SK-N-SH treated with all-trans-retinoic acid at 6 μM for 48 hours (cell line): ENCODE measurements around the gene ARSG.

ENCODE experiments used
- ATAC-seq: fragments of 200-7000 bp; cut with Tn5 transposase; 3 replicates; pipeline ENCODE4 v1.9.1; 2020; ENCODE audit warnings: mild to moderate bottlenecking, moderate library complexity
- ARNTL ChIP-seq: fragments of 450-650 bp; formaldehyde crosslinking; IDR thresholded peaks from 2 replicates; pipeline ENCODE4 v1.5.0; 2020; ENCODE audit warnings: low read depth, mild to moderate bottlenecking, moderate library complexity, borderline replicate concordance
- BACH2 ChIP-seq: fragments of 250-450 bp; sonication (Bioruptor Pico); IDR thresholded peaks from 2 replicates; pipeline ENCODE4 v1.9.0; 2021; ENCODE audit warnings: mild to moderate bottlenecking, borderline replicate concordance
- CSDC2 ChIP-seq: fragments of 250-450 bp; sonication (Bioruptor Pico); IDR thresholded peaks from 2 replicates; pipeline ENCODE4 v1.5.0; 2020; ENCODE audit warnings: mild to moderate bottlenecking, moderate library complexity
- ESRRG ChIP-seq: fragments of 250-450 bp; sonication (Bioruptor Pico); IDR thresholded peaks from 2 replicates; pipeline ENCODE4 v1.6.1; 2021; ENCODE audit warnings: mild to moderate bottlenecking
- GLIS3 ChIP-seq: fragments of 250-450 bp; sonication (Bioruptor Pico); IDR thresholded peaks from 2 replicates; pipeline ENCODE4 v1.5.0; 2020; ENCODE audit warnings: mild to moderate bottlenecking, moderate library complexity
- ISL1 ChIP-seq: fragments of 250-450 bp; sonication (Bioruptor Pico); IDR thresholded peaks from 2 replicates; pipeline ENCODE4 v2.1.2; 2022; ENCODE audit warnings: mild to moderate bottlenecking, moderate library complexity
- OSR1 ChIP-seq: fragments of 250-450 bp; sonication (Bioruptor Pico); IDR thresholded peaks from 2 replicates; pipeline ENCODE4 v1.8.0; 2022; ENCODE audit warnings: moderate library complexity, mild to moderate bottlenecking, inconsistent platforms
- PPARA ChIP-seq: fragments of 250-450 bp; sonication (Bioruptor Pico); IDR thresholded peaks from 2 replicates; pipeline ENCODE4 v1.5.0; 2020; ENCODE audit warnings: mild to moderate bottlenecking, borderline replicate concordance
- RARB ChIP-seq: fragments of 250-450 bp; sonication (Bioruptor Pico); IDR thresholded peaks from 2 replicates; pipeline ENCODE4 v1.8.0; 2021; ENCODE audit warnings: mild to moderate bottlenecking, moderate library complexity
- SNAI2 ChIP-seq: fragments of 250-450 bp; sonication (Bioruptor Pico); IDR thresholded peaks from 2 replicates; pipeline ENCODE4 v1.5.0; 2020; ENCODE audit warnings: mild to moderate bottlenecking, moderate library complexity
- TCF4 ChIP-seq: fragments of 250-450 bp; sonication (Bioruptor Pico); IDR thresholded peaks from 2 replicates; pipeline ENCODE4 v1.8.0; 2021; ENCODE audit warnings: mild to moderate bottlenecking, moderate library complexity, borderline replicate concordance
- TOX ChIP-seq: fragments of 250-450 bp; sonication (Bioruptor Pico); IDR thresholded peaks from 2 replicates; pipeline ENCODE4 v1.8.0; 2021; ENCODE audit warnings: mild to moderate bottlenecking, moderate library complexity, borderline replicate concordance
- ZFP3 ChIP-seq: fragments of 250-450 bp; sonication (Bioruptor Pico); IDR thresholded peaks from 2 replicates; pipeline ENCODE4 v1.5.0; 2020; ENCODE audit warnings: mild to moderate bottlenecking, moderate library complexity
- ZFP30 ChIP-seq: fragments of 450-650 bp; formaldehyde crosslinking; IDR thresholded peaks from 2 replicates; pipeline ENCODE4 v1.5.0; 2022; ENCODE audit warnings: mild to moderate bottlenecking, moderate library complexity
- ZNF565 ChIP-seq: fragments of 450-650 bp; formaldehyde crosslinking; conservative IDR thresholded peaks from 2 replicates; pipeline ENCODE4 v1.5.0; 2020; ENCODE audit warnings: low read depth, mild to moderate bottlenecking, moderate library complexity
- ZNF8 ChIP-seq: fragments of 450-650 bp; formaldehyde crosslinking; IDR thresholded peaks from 2 replicates; pipeline ENCODE4 v1.5.0; 2020; ENCODE audit warnings: mild to moderate bottlenecking, moderate library complexity
- TF ChIP-seq, protein P1 (sequence below): fragments of 250-450 bp; sonication (Bioruptor Pico); IDR thresholded peaks from 2 replicates; pipeline ENCODE4 v1.8.0; 2021; ENCODE audit warnings: low read depth, mild to moderate bottlenecking, moderate library complexity, borderline replicate concordance
- TF ChIP-seq, protein P2 (sequence below): fragments of 250-450 bp; sonication (Bioruptor Pico); IDR thresholded peaks from 2 replicates; pipeline ENCODE4 v1.5.0; 2020; ENCODE audit warnings: mild to moderate bottlenecking, moderate library complexity
- TF ChIP-seq, protein P3 (sequence below): fragments of 250-450 bp; sonication (Bioruptor Pico); IDR thresholded peaks from 2 replicates; pipeline ENCODE4 v1.8.0; 2020; ENCODE audit warnings: mild to moderate bottlenecking, moderate library complexity, borderline replicate concordance
- TF ChIP-seq, protein P4 (sequence below): fragments of 250-450 bp; sonication (Bioruptor Pico); IDR thresholded peaks from 2 replicates; pipeline ENCODE4 v1.5.1; 2020; ENCODE audit warnings: low read depth, mild to moderate bottlenecking, moderate library complexity
- TF ChIP-seq, protein P5 (sequence below): fragments of 250-450 bp; sonication (Bioruptor Pico); IDR thresholded peaks from 2 replicates; pipeline ENCODE4 v1.5.1; 2021; ENCODE audit warnings: mild to moderate bottlenecking, moderate library complexity

The ARSG gene

DNA sequence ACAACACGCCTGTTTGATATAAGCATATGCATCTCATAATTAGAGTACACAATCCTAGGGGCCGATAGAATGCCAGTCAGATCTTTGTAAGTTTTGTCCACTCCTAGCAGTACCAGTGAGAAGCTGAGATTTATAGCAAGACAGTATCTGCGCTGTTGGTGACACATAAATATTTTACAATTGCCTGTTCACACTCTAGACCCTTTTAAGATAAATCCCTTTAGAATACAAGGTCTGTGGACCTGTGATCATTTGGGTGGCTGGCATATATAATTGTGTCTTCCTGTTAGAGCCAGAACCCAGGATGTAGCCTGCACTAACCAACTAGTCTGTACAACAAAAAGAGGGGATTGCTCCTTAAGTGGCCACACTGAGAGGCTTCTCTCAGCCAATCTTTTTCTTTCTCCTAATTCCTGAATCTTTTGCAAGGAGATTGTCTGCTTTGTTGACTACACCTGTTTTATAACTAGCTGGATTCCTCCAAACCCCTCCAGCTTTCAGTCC is 91.3 kb downstream of the ARSG start:
- TF ChIP-seq BACH2 (CRISPR knock-in tag), result no peak
- TF ChIP-seq, protein P1, sequence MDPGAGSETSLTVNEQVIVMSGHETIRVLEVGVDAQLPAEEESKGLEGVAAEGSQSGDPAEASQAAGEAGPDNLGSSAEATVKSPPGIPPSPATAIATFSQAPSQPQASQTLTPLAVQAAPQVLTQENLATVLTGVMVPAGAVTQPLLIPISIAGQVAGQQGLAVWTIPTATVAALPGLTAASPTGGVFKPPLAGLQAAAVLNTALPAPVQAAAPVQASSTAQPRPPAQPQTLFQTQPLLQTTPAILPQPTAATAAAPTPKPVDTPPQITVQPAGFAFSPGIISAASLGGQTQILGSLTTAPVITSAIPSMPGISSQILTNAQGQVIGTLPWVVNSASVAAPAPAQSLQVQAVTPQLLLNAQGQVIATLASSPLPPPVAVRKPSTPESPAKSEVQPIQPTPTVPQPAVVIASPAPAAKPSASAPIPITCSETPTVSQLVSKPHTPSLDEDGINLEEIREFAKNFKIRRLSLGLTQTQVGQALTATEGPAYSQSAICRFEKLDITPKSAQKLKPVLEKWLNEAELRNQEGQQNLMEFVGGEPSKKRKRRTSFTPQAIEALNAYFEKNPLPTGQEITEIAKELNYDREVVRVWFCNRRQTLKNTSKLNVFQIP (CRISPR knock-in tag), result no peak
- TF ChIP-seq ESRRG (CRISPR knock-in tag), result no peak
- TF ChIP-seq OSR1 (CRISPR knock-in tag), result no peak
- TF ChIP-seq ZFP30 (CRISPR knock-in tag), result no peak
- no peak for TF ChIP-seq SNAI2 (CRISPR knock-in tag)
- TF ChIP-seq RARB (CRISPR knock-in tag), result no peak
- ATAC-seq, result no peak

DNA sequence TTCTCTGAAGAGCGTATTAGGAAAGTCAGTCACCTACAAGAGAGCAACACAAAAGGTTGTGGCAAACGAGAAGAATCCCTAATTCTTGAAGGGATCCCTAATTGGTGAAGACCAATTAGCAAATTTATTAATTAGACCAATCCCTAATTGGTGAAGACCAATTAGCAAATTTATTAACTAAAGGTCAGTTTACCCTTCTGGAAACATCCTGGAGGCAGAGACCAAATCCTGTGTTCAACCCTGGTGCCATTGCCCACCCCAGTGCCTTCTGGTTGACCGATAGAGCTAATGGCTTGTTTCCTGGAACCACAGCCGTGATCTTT is 91.8 kb downstream of the ARSG start:
- no peak for ATAC-seq
- TF ChIP-seq CSDC2 (CRISPR knock-in tag) (no peak), ARNTL (CRISPR knock-in tag) (no peak), ZNF565 (CRISPR knock-in tag) (no peak), GLIS3 (no peak), TOX (no peak), OSR1 (CRISPR knock-in tag) (no peak), ESRRG (CRISPR knock-in tag) (no peak), ZNF8 (CRISPR knock-in tag) (no peak), TCF4 (CRISPR knock-in tag) (no peak), ZFP3 (CRISPR knock-in tag) (no peak), PPARA (CRISPR knock-in tag) (no peak), BACH2 (CRISPR knock-in tag) (no peak), SNAI2 (CRISPR knock-in tag) (no peak), RARB (CRISPR knock-in tag) (no peak), ISL1 (CRISPR knock-in tag) (no peak)
- TF ChIP-seq, protein P2, sequence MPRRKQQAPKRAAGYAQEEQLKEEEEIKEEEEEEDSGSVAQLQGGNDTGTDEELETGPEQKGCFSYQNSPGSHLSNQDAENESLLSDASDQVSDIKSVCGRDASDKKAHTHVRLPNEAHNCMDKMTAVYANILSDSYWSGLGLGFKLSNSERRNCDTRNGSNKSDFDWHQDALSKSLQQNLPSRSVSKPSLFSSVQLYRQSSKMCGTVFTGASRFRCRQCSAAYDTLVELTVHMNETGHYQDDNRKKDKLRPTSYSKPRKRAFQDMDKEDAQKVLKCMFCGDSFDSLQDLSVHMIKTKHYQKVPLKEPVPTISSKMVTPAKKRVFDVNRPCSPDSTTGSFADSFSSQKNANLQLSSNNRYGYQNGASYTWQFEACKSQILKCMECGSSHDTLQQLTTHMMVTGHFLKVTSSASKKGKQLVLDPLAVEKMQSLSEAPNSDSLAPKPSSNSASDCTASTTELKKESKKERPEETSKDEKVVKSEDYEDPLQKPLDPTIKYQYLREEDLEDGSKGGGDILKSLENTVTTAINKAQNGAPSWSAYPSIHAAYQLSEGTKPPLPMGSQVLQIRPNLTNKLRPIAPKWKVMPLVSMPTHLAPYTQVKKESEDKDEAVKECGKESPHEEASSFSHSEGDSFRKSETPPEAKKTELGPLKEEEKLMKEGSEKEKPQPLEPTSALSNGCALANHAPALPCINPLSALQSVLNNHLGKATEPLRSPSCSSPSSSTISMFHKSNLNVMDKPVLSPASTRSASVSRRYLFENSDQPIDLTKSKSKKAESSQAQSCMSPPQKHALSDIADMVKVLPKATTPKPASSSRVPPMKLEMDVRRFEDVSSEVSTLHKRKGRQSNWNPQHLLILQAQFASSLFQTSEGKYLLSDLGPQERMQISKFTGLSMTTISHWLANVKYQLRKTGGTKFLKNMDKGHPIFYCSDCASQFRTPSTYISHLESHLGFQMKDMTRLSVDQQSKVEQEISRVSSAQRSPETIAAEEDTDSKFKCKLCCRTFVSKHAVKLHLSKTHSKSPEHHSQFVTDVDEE (CRISPR knock-in tag), result no peak
- TF ChIP-seq, protein P3, sequence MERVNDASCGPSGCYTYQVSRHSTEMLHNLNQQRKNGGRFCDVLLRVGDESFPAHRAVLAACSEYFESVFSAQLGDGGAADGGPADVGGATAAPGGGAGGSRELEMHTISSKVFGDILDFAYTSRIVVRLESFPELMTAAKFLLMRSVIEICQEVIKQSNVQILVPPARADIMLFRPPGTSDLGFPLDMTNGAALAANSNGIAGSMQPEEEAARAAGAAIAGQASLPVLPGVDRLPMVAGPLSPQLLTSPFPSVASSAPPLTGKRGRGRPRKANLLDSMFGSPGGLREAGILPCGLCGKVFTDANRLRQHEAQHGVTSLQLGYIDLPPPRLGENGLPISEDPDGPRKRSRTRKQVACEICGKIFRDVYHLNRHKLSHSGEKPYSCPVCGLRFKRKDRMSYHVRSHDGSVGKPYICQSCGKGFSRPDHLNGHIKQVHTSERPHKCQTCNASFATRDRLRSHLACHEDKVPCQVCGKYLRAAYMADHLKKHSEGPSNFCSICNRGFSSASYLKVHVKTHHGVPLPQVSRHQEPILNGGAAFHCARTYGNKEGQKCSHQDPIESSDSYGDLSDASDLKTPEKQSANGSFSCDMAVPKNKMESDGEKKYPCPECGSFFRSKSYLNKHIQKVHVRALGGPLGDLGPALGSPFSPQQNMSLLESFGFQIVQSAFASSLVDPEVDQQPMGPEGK, result no peak
- TF ChIP-seq, protein P1 (CRISPR knock-in tag), result no peak
- TF ChIP-seq, protein P4, sequence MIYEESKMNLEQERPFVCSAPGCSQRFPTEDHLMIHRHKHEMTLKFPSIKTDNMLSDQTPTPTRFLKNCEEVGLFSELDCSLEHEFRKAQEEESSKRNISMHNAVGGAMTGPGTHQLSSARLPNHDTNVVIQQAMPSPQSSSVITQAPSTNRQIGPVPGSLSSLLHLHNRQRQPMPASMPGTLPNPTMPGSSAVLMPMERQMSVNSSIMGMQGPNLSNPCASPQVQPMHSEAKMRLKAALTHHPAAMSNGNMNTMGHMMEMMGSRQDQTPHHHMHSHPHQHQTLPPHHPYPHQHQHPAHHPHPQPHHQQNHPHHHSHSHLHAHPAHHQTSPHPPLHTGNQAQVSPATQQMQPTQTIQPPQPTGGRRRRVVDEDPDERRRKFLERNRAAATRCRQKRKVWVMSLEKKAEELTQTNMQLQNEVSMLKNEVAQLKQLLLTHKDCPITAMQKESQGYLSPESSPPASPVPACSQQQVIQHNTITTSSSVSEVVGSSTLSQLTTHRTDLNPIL, result no peak
- TF ChIP-seq, protein P5, sequence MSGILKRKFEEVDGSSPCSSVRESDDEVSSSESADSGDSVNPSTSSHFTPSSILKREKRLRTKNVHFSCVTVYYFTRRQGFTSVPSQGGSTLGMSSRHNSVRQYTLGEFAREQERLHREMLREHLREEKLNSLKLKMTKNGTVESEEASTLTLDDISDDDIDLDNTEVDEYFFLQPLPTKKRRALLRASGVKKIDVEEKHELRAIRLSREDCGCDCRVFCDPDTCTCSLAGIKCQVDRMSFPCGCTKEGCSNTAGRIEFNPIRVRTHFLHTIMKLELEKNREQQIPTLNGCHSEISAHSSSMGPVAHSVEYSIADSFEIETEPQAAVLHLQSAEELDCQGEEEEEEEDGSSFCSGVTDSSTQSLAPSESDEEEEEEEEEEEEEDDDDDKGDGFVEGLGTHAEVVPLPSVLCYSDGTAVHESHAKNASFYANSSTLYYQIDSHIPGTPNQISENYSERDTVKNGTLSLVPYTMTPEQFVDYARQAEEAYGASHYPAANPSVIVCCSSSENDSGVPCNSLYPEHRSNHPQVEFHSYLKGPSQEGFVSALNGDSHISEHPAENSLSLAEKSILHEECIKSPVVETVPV (CRISPR knock-in tag), result no peak
- TF ChIP-seq, all 23 proteins: peak for 0
